Mesothelial cell of epicardium (in vitro differentiated cells): ENCODE results near the gene KLHL3. TPM values are rescaled to one million over a fixed set of nuclear protein-coding genes. Genes with fewer than 3 reads are reported as not detected.

Source experiments
- DNase-seq, 2 experiments: peaks; one replicate each; pipeline ENCODE4 v3.0.0; 2021; ENCODE audit warnings: low spot score in 2 of 2; ENCODE audit not compliant: unreplicated experiment in 2 of 2
- H3K27ac Mint-ChIP-seq: 2 replicates; pipeline ENCODE4 v1.8.0; 2021; ENCODE audit warnings: mixed read lengths
- H3K27me3 Mint-ChIP-seq: 2 replicates; pipeline ENCODE4 v1.8.0; 2021; ENCODE audit warnings: low read depth, mixed read lengths
- H3K36me3 Mint-ChIP-seq: 2 replicates; pipeline ENCODE4 v1.8.0; 2021; ENCODE audit warnings: mixed read lengths
- H3K4me1 Mint-ChIP-seq: 2 replicates; pipeline ENCODE4 v1.8.0; 2021; ENCODE audit warnings: mixed read lengths
- H3K4me3 Mint-ChIP-seq: 2 replicates; pipeline ENCODE4 v1.8.0; 2021; ENCODE audit warnings: mild to moderate bottlenecking, moderate library complexity, mixed read lengths
- H3K9me3 Mint-ChIP-seq: 2 replicates; pipeline ENCODE4 v1.8.0; 2021; ENCODE audit warnings: mixed read lengths
- CTCF ChIP-seq: fragments of 200-600 bp; sonication (generic); IDR thresholded peaks from one replicate; pipeline ENCODE4 v1.5.0; 2021; ENCODE audit warnings: antibody characterized with exemption; ENCODE audit not compliant: unreplicated experiment
- total RNA-seq: library from RNA; stranded (reverse); gene quantifications from 3 replicates; pipeline ENCODE4 v1.2.1, GENCODE V29; 2021

KLHL3 gene
- total RNA-seq, 1 donor from 2014 or later: 13.1 TPM

- no peaks in the 10 kb centered on the region for H3K4me1 Mint-ChIP-seq
- H3K36me3 Mint-ChIP-seq: no peaks in the 10 kb centered on the region
- DNase-seq: no peak
- H3K27me3 Mint-ChIP-seq: no peaks in the 10 kb centered on the region
- H3K27ac Mint-ChIP-seq: no peak overlapping the region
- no peak overlapping the region for H3K4me3 Mint-ChIP-seq
- no peak for TF ChIP-seq CTCF
- H3K9me3 Mint-ChIP-seq: no peaks in the 10 kb centered on the region
Observed at GRCh38 chr5:137617528-137618205, 118.2 kb downstream of the KLHL3 start.

- H3K36me3 Mint-ChIP-seq: no peaks in the 10 kb centered on the region
- TF ChIP-seq CTCF: no peak
- H3K27ac Mint-ChIP-seq: no peak overlapping the region
- no peaks in the 10 kb centered on the region for H3K4me1 Mint-ChIP-seq
- H3K27me3 Mint-ChIP-seq: no peaks in the 10 kb centered on the region
- H3K4me3 Mint-ChIP-seq: no peak overlapping the region
- H3K9me3 Mint-ChIP-seq: no peaks in the 10 kb centered on the region
- DNase-seq: no peak
Observed at GRCh38 chr5:137616046-137616445, 119.8 kb downstream of the KLHL3 start.

- Mint-ChIP-seq H3K27ac (no peak overlapping the region), H3K36me3 (no peaks in the 10 kb centered on the region), H3K27me3 (peaks cover 6% of the 10 kb centered on the region), H3K4me1 (no peaks in the 10 kb centered on the region), H3K9me3 (no peaks in the 10 kb centered on the region), H3K4me3 (no peak overlapping the region)
- DNase-seq: no peak
- TF ChIP-seq CTCF: no peak
Observed at GRCh38 chr5:137615171-137615775, 120.6 kb downstream of the KLHL3 start.

GRCh38 chr5:137613554-137614265 lies 122.2 kb downstream of the KLHL3 start:
- peaks cover 17% of the 10 kb centered on the region for H3K27me3 Mint-ChIP-seq
- H3K4me3 Mint-ChIP-seq: no peak overlapping the region
- DNase-seq: no peak
- H3K4me1 Mint-ChIP-seq: no peaks in the 10 kb centered on the region
- no peak overlapping the region for H3K27ac Mint-ChIP-seq
- no peaks in the 10 kb centered on the region for H3K9me3 Mint-ChIP-seq
- TF ChIP-seq CTCF: no peak
- no peaks in the 10 kb centered on the region for H3K36me3 Mint-ChIP-seq

- H3K36me3 Mint-ChIP-seq: no peaks in the 10 kb centered on the region
- DNase-seq: no peak
- H3K9me3 Mint-ChIP-seq: no peaks in the 10 kb centered on the region
- peaks cover 28% of the 10 kb centered on the region for H3K27me3 Mint-ChIP-seq
- H3K27ac Mint-ChIP-seq: no peak overlapping the region
- no peaks in the 10 kb centered on the region for H3K4me1 Mint-ChIP-seq
- no peak overlapping the region for H3K4me3 Mint-ChIP-seq
- TF ChIP-seq CTCF: no peak
Observed at GRCh38 chr5:137612576-137612975, 123.3 kb downstream of the KLHL3 start.
